ENCODE data around the gene AAMP.

AAMP gene

GRCh38 chr2:218293715-218294429 lies 23.9 kb upstream of the AAMP start:
- DNase-seq, result no peak

- DNase-seq, result peak; percentile 83
These were observed 22.4 kb upstream of the AAMP start, which contains the start of gene TMBIM1 for GRCh38 chr2:218292048-218293014. Gene TMBIM1 (minus strand): TSS chr2:218292503. CDS start chr2:218282141, 10,362 bp downstream.

- peak; percentile 15 for DNase-seq
These were observed 21.5 kb upstream of the AAMP start for GRCh38 chr2:218291318-218292047.

GRCh38 chr2:218290316-218291261 lies 20.7 kb upstream of the AAMP start:
- peak; percentile 48 for DNase-seq

- DNase-seq, result no peak
These were observed 19.8 kb upstream of the AAMP start for GRCh38 chr2:218289639-218290315.

GRCh38 chr2:218286570-218287459 lies 16.9 kb upstream of the AAMP start:
- peak; percentile 84 for DNase-seq

- DNase-seq, result no peak
These were observed 15.7 kb upstream of the AAMP start for GRCh38 chr2:218285604-218286003.

- DNase-seq, result peak; percentile 73
These were observed 14.3 kb upstream of the AAMP start for GRCh38 chr2:218284106-218284811.

- DNase-seq, result no peak
These were observed 12.4 kb upstream of the AAMP start for GRCh38 chr2:218282173-218282991.

- no peak for DNase-seq
These were observed 11.5 kb upstream of the AAMP start for GRCh38 chr2:218281449-218281848.

- no peak for DNase-seq
These were observed 10.4 kb upstream of the AAMP start for GRCh38 chr2:218280260-218280870.

GRCh38 chr2:218278531-218279360 lies 8.8 kb upstream of the AAMP start:
- DNase-seq, result no peak

- DNase-seq, result no peak
These were observed 8.0 kb upstream of the AAMP start for GRCh38 chr2:218277921-218278320.

- no peak for DNase-seq
These were observed 7.2 kb upstream of the AAMP start for GRCh38 chr2:218276986-218277755.

GRCh38 chr2:218275371-218276072 lies 5.6 kb upstream of the AAMP start:
- no peak for DNase-seq

- no peak for DNase-seq
These were observed 4.6 kb upstream of the AAMP start for GRCh38 chr2:218274586-218274985.

Data from activated CD4-positive, alpha-beta T cell treated with anti-CD3 and anti-CD28 coated beads for 48 hours (primary cell).